Endothelial cell of umbilical vein (primary cell): ENCODE data around the gene SEPTIN11. TPM values are rescaled to one million over a fixed set of nuclear protein-coding genes. Genes with fewer than 3 reads are reported as not detected.

ENCODE experiments used
- BruUV-seq: library from RNA; stranded (reverse); fragments of 400-500 nt; replicated peaks from 2 replicates; lab custom pipeline; 2021; lab: Mats Ljungman, UMichigan
- CTCF ChIA-PET: fragments of 300-600, 350-600 bp; sonication (Branson Sonifier 250); formaldehyde crosslinking; loops from one replicate; lab custom pipeline; 2021; ENCODE audit warnings: antibody characterized with exemption, inconsistent platforms; lab: Charles Lee
- POLR2A ChIA-PET: fragments of 300-600, 350-600 bp; sonication (Branson Sonifier 250); formaldehyde crosslinking; loops from one replicate; lab custom pipeline; 2021; ENCODE audit warnings: antibody characterized with exemption, inconsistent platforms; lab: Charles Lee
- DNase-seq: peaks from one replicate; pipeline ENCODE4 v3.0.0-alpha.2; 2011; ENCODE audit warnings: low read depth, low spot score
- FAIRE-seq: peaks from 2 replicates; lab custom pipeline; 2011; peaks lifted over from hg19 to GRCh38; lab: Jason Lieb, UNC
- H2AFZ ChIP-seq: 2 replicates; pipeline ENCODE4 v1.6.0; 2012; ENCODE audit warnings: low read depth, low read length, control low read depth, inconsistent platforms
- H3K27ac ChIP-seq: 2 replicates; pipeline ENCODE4 v1.5.1; 2011; ENCODE audit warnings: low read depth, mild to moderate bottlenecking, control low read depth, low read length, moderate library complexity; ENCODE audit not compliant: insufficient read depth
- H3K27me3 ChIP-seq, 2 experiments: 2 replicates each; pipeline versions ENCODE4 v1.6.0 to v1.6.1; 2011; ENCODE audit warnings: low read length in 2 of 2, mixed read lengths in 1 of 2; ENCODE audit not compliant: control insufficient read depth in 2 of 2, insufficient read depth in 2 of 2
- H3K36me3 ChIP-seq, 2 experiments: 2 replicates in 1 of 2; 3 replicates in 1 of 2; pipeline ENCODE4 v1.5.1; 2011; ENCODE audit warnings: low read length in 2 of 2, mild to moderate bottlenecking in 1 of 2, moderate library complexity in 1 of 2; ENCODE audit not compliant: control insufficient read depth in 2 of 2, insufficient read depth in 2 of 2; ENCODE audit errors: extremely low read depth in 1 of 2
- H3K4me1 ChIP-seq: 3 replicates; pipeline ENCODE4 v1.5.1; 2011; ENCODE audit warnings: mild to moderate bottlenecking, low read length; ENCODE audit not compliant: control insufficient read depth, insufficient read depth; ENCODE audit errors: extremely low read depth
- H3K4me2 ChIP-seq: 2 replicates; pipeline ENCODE4 v1.6.1; 2011; ENCODE audit warnings: low read length, control low read depth, mixed read lengths; ENCODE audit not compliant: insufficient read depth
- H3K4me3 ChIP-seq, 3 experiments: fragments of 200-600 bp in 1 of 3; sonication (generic), shearing (Covaris generic) in 1 of 3; replicated peaks in 1 of 3; 2 replicates each; pipeline ENCODE4 v1.5.1; 2011 to 2016; ENCODE audit warnings: control low read depth in 3 of 3, low read length in 3 of 3, mild to moderate bottlenecking in 2 of 3, inconsistent platforms in 1 of 3, low read depth in 1 of 3, moderate library complexity in 1 of 3; ENCODE audit not compliant: insufficient read depth in 1 of 3
- H3K79me2 ChIP-seq: 2 replicates; pipeline ENCODE4 v1.6.0; 2012; ENCODE audit warnings: low read length, inconsistent platforms; ENCODE audit not compliant: control insufficient read depth, insufficient read depth
- H3K9ac ChIP-seq: replicated peaks from 2 replicates; pipeline ENCODE3; 2011; ENCODE audit warnings: low read length, control low read depth; ENCODE audit not compliant: insufficient read depth; ENCODE audit errors: extremely low read depth
- H3K9me1 ChIP-seq: replicated peaks from 3 replicates; pipeline ENCODE4 v1.6.0; 2011; ENCODE audit warnings: mild to moderate bottlenecking, low read length; ENCODE audit not compliant: control insufficient read depth, insufficient read depth; ENCODE audit errors: extremely low read depth
- H3K9me3 ChIP-seq: replicated peaks from 2 replicates; pipeline ENCODE4 v1.5.1; 2012; ENCODE audit warnings: low read length, inconsistent platforms; ENCODE audit not compliant: control insufficient read depth, insufficient read depth
- H4K20me1 ChIP-seq: replicated peaks from 2 replicates; pipeline ENCODE3; 2011; ENCODE audit warnings: mild to moderate bottlenecking, low read length; ENCODE audit not compliant: control insufficient read depth, insufficient read depth; ENCODE audit errors: extremely low read depth
- CTCF ChIP-seq, 2 donors: IDR thresholded peaks; 1 replicate in 1 of 2; 2 replicates in 1 of 2; pipeline ENCODE4 v1.5.1; 2011; ENCODE audit warnings: low read length in 2 of 2, mild to moderate bottlenecking in 2 of 2, moderate library complexity in 2 of 2, control low read depth in 1 of 2, inconsistent platforms in 1 of 2, low read depth in 1 of 2; ENCODE audit not compliant: insufficient read depth in 1 of 2; ENCODE audit errors: extremely low read depth in 1 of 2
- EZH2 ChIP-seq: IDR thresholded peaks from 2 replicates; pipeline ENCODE4 v1.6.1; 2012; ENCODE audit warnings: borderline replicate concordance, low read depth, mild to moderate bottlenecking, moderate library complexity, low read length, inconsistent platforms; ENCODE audit not compliant: severe bottlenecking
- FOS ChIP-seq: IDR thresholded peaks from 2 replicates; pipeline ENCODE4 v1.6.1; 2011; ENCODE audit warnings: mild to moderate bottlenecking, low read length, moderate library complexity, borderline replicate concordance; ENCODE audit not compliant: insufficient read depth
- GATA2 ChIP-seq: IDR thresholded peaks from 2 replicates; pipeline ENCODE4 v1.7.0; 2011; ENCODE audit warnings: low read depth, mild to moderate bottlenecking, moderate library complexity, mixed read lengths, low read length; ENCODE audit not compliant: insufficient read length, insufficient read depth
- MAX ChIP-seq: IDR thresholded peaks from 2 replicates; pipeline ENCODE4 v1.6.1; 2011; ENCODE audit not compliant: insufficient read depth, insufficient read length
- MYC ChIP-seq: IDR thresholded peaks from one replicate; pipeline ENCODE4 v1.6.1; 2011; ENCODE audit warnings: mild to moderate bottlenecking, low read depth, low read length
- POLR2AphosphoS5 ChIP-seq: IDR thresholded peaks from 2 replicates; pipeline ENCODE4 v1.6.1; 2012; ENCODE audit warnings: low read depth, mild to moderate bottlenecking, control low read depth, low read length, moderate library complexity; ENCODE audit not compliant: insufficient read depth
- dilution Hi-C: fragments of 300-500 bp; cut with MboI; formaldehyde crosslinking; loops from one replicate; pipeline ENCODE4 v1.15.0; 2019; ENCODE audit warnings: low sequenced_read_pairs; ENCODE audit not compliant: extremely low pct_ligation_motif_present
- intact Hi-C: fragments of 100-400 bp; cut with micrococcal nuclease; formaldehyde crosslinking; loops from one replicate; pipeline ENCODE4 v1.10.0; 2022
- polyA plus RNA-seq, 4 experiments: library from polyadenylated mRNA; depleted of rRNA in 3 of 4; stranded (reverse) in 3 of 4; unstranded in 1 of 4; fragments of >200 nt; gene quantifications; 2 replicates each; pipeline versions ENCODE4 v1.2.1 to v1.2.3, GENCODE V29; 2011 to 2012; ENCODE audit warnings: missing spikeins in 1 of 4
- total RNA-seq: library from RNA; stranded (reverse); gene quantifications from 2 replicates; pipeline ENCODE4 v1.2.3, GENCODE V29; 2021

The SEPTIN11 gene
- total and polyA plus RNA-seq, 2 donors (not counting 3 experiments of a cell fraction or from before 2014, with no cell fraction given), result 69.4 to 202 TPM

GRCh38 chr4:76990288-76991080 is 40.9 kb downstream of the SEPTIN11 start:
- BruUV-seq, result no TSS peak
- TF ChIP-seq POLR2AphosphoS5 (no peak), MAX (no peak), GATA2 (no peak), CTCF (IDR thresholded peaks at IDR 0.05; ENCODE audit: extremely low read depth in 1 of 2, insufficient read depth in 1 of 2, low read depth in 1 of 2, low read length in 2 of 2) (no peak), EZH2 (no peak), MYC (no peak), FOS (no peak)
- ChIA-PET CTCF (interaction anchor here (1.0 to 1.3 kb wide), 3 partner anchors 11 to 25 kb away, joined by 3 read pairs; no protein-coding TSS in a partner anchor), POLR2A (no interaction called here)
- no peaks in the 10 kb centered on the region for H3K9me1 ChIP-seq
- no peak overlapping the region for H3K9ac ChIP-seq
- DNase-seq (no peak), FAIRE-seq (no peak)
- dilution Hi-C loops (no loop called here), intact Hi-C loops (no loop called here)
- H3K79me2 ChIP-seq, result peaks cover 57% of the 10 kb centered on the region
- no peak overlapping the region for H3K4me2 ChIP-seq
- no peaks in the 10 kb centered on the region for H4K20me1 ChIP-seq
- H3K4me1 ChIP-seq, result peaks cover 5% of the 10 kb centered on the region
- H3K4me3 ChIP-seq, result no peak overlapping the region
- H3K27me3 ChIP-seq, result no peaks in the 10 kb centered on the region
- no peak overlapping the region for H3K27ac ChIP-seq
- no peaks in the 10 kb centered on the region for H3K36me3 ChIP-seq
- no peaks in the 10 kb centered on the region for H3K9me3 ChIP-seq
- H2AFZ ChIP-seq, result no peak overlapping the region
